Panc1 (cell line): ENCODE data around the gene TUBB1. TPM values are rescaled to one million over a fixed set of nuclear protein-coding genes. Genes with fewer than 3 reads are reported as not detected.
A peak's percentile ranks its signal among the peaks of the same experiment; 100 is the strongest.

ENCODE experiments used
- ATAC-seq: fragments of 200-7000 bp; cut with Tn5 transposase; 2 replicates; pipeline ENCODE4 v1.9.1; 2020; ENCODE audit warnings: mild to moderate bottlenecking, moderate library complexity
- Bru-seq: library from RNA; stranded (reverse); fragments of 400-500 nt; gene quantifications from one replicate; lab custom pipeline; 2021; lab: Mats Ljungman, UMichigan
- BruChase-seq, 2 experiments: library from RNA; stranded (reverse); fragments of 400-500 nt; gene quantifications; one replicate each; lab custom pipeline; 2021; lab: Mats Ljungman, UMichigan
- BruUV-seq: library from RNA; stranded (reverse); fragments of 400-500 nt; replicated peaks from 2 replicates; lab custom pipeline; 2021; lab: Mats Ljungman, UMichigan
- CTCF ChIA-PET: fragments of 300-600 bp; sonication (Branson Sonifier 250); formaldehyde crosslinking; loops from one replicate; lab custom pipeline; 2022; ENCODE audit warnings: antibody characterized with exemption; lab: Charles Lee
- POLR2A ChIA-PET: fragments of 300-600 bp; sonication (Branson Sonifier 250); formaldehyde crosslinking; loops from one replicate; lab custom pipeline; 2022; ENCODE audit warnings: antibody characterized with exemption; lab: Charles Lee
- DNase-seq: peaks from one replicate; pipeline ENCODE4 v3.0.0-alpha.2; 2010; ENCODE audit warnings: low read depth, low spot score
- H3K27ac ChIP-seq: 2 replicates; pipeline ENCODE4 v1.5.1; 2011; ENCODE audit warnings: mild to moderate bottlenecking, low read length, inconsistent platforms
- H3K27me3 ChIP-seq: fragments of 200-500 bp; sonication (Bioruptor generic); 2 replicates; pipeline ENCODE4 v1.6.0; 2014; ENCODE audit warnings: low read length, inconsistent platforms; ENCODE audit not compliant: control insufficient read depth, insufficient read depth
- H3K36me3 ChIP-seq: fragments of 200-500 bp; sonication (Bioruptor generic); 2 replicates; pipeline ENCODE4 v1.5.1; 2014; ENCODE audit warnings: inconsistent platforms, mild to moderate bottlenecking, low read length, moderate library complexity; ENCODE audit not compliant: control insufficient read depth, insufficient read depth
- H3K4me1 ChIP-seq: 2 replicates; pipeline ENCODE4 v1.5.1; 2011; ENCODE audit warnings: inconsistent platforms, mild to moderate bottlenecking, low read length, moderate library complexity; ENCODE audit not compliant: control insufficient read depth, insufficient read depth
- H3K4me3 ChIP-seq, 2 experiments: 2 replicates each; pipeline ENCODE4 v1.5.1; 2011 to 2012; ENCODE audit warnings: low read depth in 2 of 2, low read length in 2 of 2, mild to moderate bottlenecking in 2 of 2, inconsistent platforms in 1 of 2, moderate library complexity in 1 of 2
- H3K9me3 ChIP-seq: fragments of 200-500 bp; sonication (Bioruptor generic); 2 replicates; pipeline ENCODE4 v1.5.1; 2014; ENCODE audit warnings: low read depth, mild to moderate bottlenecking, inconsistent platforms, low read length, moderate library complexity; ENCODE audit not compliant: control insufficient read depth, insufficient read depth
- CTCF ChIP-seq: fragments of 450-650 bp; IDR thresholded peaks from 2 replicates; pipeline ENCODE4 v1.5.1; 2017; ENCODE audit warnings: mild to moderate bottlenecking
- POLR2AphosphoS5 ChIP-seq: IDR thresholded peaks from 2 replicates; pipeline ENCODE4 v1.6.1; 2012; ENCODE audit warnings: mild to moderate bottlenecking, low read depth, low read length, moderate library complexity
- SIN3A ChIP-seq: IDR thresholded peaks from 2 replicates; pipeline ENCODE4 v1.6.1; 2012; ENCODE audit warnings: low read depth, mild to moderate bottlenecking, low read length, moderate library complexity, borderline replicate concordance; ENCODE audit not compliant: insufficient read depth
- TCF7L2 ChIP-seq: IDR thresholded peaks from 2 replicates; pipeline ENCODE4 v1.6.1; 2011; ENCODE audit warnings: mild to moderate bottlenecking, low read depth, low read length, inconsistent platforms
- in situ Hi-C: cut with HindIII; loops from 2 replicates; pipeline ENCODE4 v1.10.0; 2016; ENCODE audit warnings: low sequenced_read_pairs, low pct_unique_long_range_greater_than_20kb
- intact Hi-C: fragments of 100-400 bp; cut with micrococcal nuclease; formaldehyde crosslinking; loops from one replicate; pipeline ENCODE4 v1.10.0; 2022; ENCODE audit not compliant: unreplicated experiment
- long read RNA-seq: library from polyadenylated mRNA; unstranded; transcript quantifications from one replicate; pipeline ENCODE4 v2.0.0, GENCODE V29; 2021; ENCODE audit not compliant: unreplicated experiment
- polyA plus RNA-seq: library from polyadenylated mRNA; unstranded; fragments of >200 nt; gene quantifications from one replicate; pipeline ENCODE4 v1.2.1, GENCODE V29; 2012; ENCODE audit warnings: missing spikeins; ENCODE audit not compliant: insufficient read length
- total RNA-seq: library from RNA; stranded (reverse); gene quantifications from one replicate; pipeline ENCODE4 v1.2.1, GENCODE V29; 2021; ENCODE audit not compliant: unreplicated experiment
- TF ChIP-seq, protein P1 (sequence below), 2 experiments: IDR thresholded peaks; 2 replicates each; pipeline ENCODE4 v1.6.1; 2011 to 2012; ENCODE audit warnings: low read depth in 2 of 2, control low read depth in 1 of 2, low read length in 1 of 2, mild to moderate bottlenecking in 1 of 2, moderate library complexity in 1 of 2; ENCODE audit not compliant: insufficient read depth in 1 of 2

Gene TUBB1
- total RNA-seq (not detected), Bru-seq, nascent RNA (percentile 9 among the genes with signal in this experiment), BruChase-seq, experiment 1, labeled RNA remaining after a 2-hour chase (not detected), BruChase-seq, experiment 2, labeled RNA remaining after a 6-hour chase (percentile 10 among the genes with signal in this experiment)
- 0.11 TPM for polyA plus RNA-seq
- long read RNA-seq, partial matches to known transcripts: 0 of 2 reads
- long read RNA-seq, other reads (novel, unspliced or antisense): 2 of 2 reads

GRCh38 chr20:59019217-59019616 is at the start of gene TUBB1:
TSS of gene TUBB1 (plus strand) at chr20:59019429. CDS start at chr20:59019523, 94 bp downstream.
- no peaks in the 10 kb centered on the region for H3K9me3 ChIP-seq
- DNase-seq: no peak
- intact Hi-C loops: no loop called here
- POLR2A ChIA-PET: no interaction called here
- H3K36me3 ChIP-seq: no peaks in the 10 kb centered on the region
- CTCF ChIA-PET: no interaction called here
- no peaks in the 10 kb centered on the region for H3K27me3 ChIP-seq
- H3K4me3 ChIP-seq: no peak within 1 kb of the TSS
- no TSS peak for BruUV-seq
- in situ Hi-C loops: no loop called here
- TF ChIP-seq POLR2AphosphoS5 (no peak), SIN3A (no peak), CTCF (no peak), TCF7L2 (no peak)
- TF ChIP-seq, protein P1, sequence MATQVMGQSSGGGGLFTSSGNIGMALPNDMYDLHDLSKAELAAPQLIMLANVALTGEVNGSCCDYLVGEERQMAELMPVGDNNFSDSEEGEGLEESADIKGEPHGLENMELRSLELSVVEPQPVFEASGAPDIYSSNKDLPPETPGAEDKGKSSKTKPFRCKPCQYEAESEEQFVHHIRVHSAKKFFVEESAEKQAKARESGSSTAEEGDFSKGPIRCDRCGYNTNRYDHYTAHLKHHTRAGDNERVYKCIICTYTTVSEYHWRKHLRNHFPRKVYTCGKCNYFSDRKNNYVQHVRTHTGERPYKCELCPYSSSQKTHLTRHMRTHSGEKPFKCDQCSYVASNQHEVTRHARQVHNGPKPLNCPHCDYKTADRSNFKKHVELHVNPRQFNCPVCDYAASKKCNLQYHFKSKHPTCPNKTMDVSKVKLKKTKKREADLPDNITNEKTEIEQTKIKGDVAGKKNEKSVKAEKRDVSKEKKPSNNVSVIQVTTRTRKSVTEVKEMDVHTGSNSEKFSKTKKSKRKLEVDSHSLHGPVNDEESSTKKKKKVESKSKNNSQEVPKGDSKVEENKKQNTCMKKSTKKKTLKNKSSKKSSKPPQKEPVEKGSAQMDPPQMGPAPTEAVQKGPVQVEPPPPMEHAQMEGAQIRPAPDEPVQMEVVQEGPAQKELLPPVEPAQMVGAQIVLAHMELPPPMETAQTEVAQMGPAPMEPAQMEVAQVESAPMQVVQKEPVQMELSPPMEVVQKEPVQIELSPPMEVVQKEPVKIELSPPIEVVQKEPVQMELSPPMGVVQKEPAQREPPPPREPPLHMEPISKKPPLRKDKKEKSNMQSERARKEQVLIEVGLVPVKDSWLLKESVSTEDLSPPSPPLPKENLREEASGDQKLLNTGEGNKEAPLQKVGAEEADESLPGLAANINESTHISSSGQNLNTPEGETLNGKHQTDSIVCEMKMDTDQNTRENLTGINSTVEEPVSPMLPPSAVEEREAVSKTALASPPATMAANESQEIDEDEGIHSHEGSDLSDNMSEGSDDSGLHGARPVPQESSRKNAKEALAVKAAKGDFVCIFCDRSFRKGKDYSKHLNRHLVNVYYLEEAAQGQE (IDR thresholded peaks at IDR 0.05; ENCODE audit: insufficient read depth in 1 of 2, low read depth in 2 of 2, low read length in 1 of 2): no peak
- H3K27ac ChIP-seq: no peak within 1 kb of the TSS
- H3K4me1 ChIP-seq: no peaks in the 10 kb centered on the region
- no peak for ATAC-seq

DNA sequence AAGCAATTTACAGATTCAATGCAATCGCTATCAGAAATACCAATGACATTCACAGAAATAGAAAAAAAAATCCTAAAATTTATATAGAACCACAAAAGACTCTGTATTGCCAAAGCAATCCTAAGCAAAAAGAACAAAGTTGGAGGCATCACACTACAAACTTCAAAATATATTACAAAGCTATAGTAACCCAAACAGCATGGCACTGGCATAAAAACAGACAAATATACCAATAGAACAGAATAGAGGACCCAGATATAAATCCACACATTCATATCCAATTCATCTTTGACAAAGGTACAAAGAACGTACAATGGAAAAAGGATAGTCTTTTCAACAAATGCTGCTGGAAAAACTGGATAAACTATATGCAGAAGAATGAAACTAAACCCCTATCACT is 49.8 kb upstream of the TUBB1 start:
- DNase-seq (no peak), ATAC-seq (no peak)
- POLR2A ChIA-PET: no interaction called here
- H3K9me3 ChIP-seq: no peaks in the 10 kb centered on the region
- H3K4me1 ChIP-seq: no peaks in the 10 kb centered on the region
- BruUV-seq: no TSS peak
- in situ Hi-C loops (no loop called here), intact Hi-C loops (no loop called here)
- TF ChIP-seq CTCF (no peak), SIN3A (no peak), POLR2AphosphoS5 (no peak), TCF7L2 (no peak)
- TF ChIP-seq, protein P1 (IDR thresholded peaks at IDR 0.05; ENCODE audit: insufficient read depth in 1 of 2, low read depth in 2 of 2, low read length in 1 of 2): no peak
- no peak overlapping the region for H3K4me3 ChIP-seq
- H3K36me3 ChIP-seq: no peaks in the 10 kb centered on the region
- no peak overlapping the region for H3K27ac ChIP-seq
- CTCF ChIA-PET: no interaction called here
- no peaks in the 10 kb centered on the region for H3K27me3 ChIP-seq
